C4-2B (cell line): ENCODE results near the gene ACOXL.

Source experiments
- H3K27ac ChIP-seq: fragments of 450-650 bp; 2 replicates; pipeline ENCODE4 v1.5.1; 2017
- CTCF ChIP-seq: fragments of 450-650 bp; conservative IDR thresholded peaks from 2 replicates; pipeline ENCODE4 v1.5.1; 2017; ENCODE audit warnings: mild to moderate bottlenecking
- ZFX ChIP-seq: fragments of 450-650 bp; IDR thresholded peaks from 2 replicates; pipeline ENCODE4 v1.6.1; 2017

The ACOXL gene

GRCh38 chr2:110789706-110790105 is 57.3 kb downstream of the ACOXL start:
- TF ChIP-seq CTCF: no peak
- TF ChIP-seq ZFX: no peak
- H3K27ac ChIP-seq: no peak overlapping the region

- TF ChIP-seq CTCF (no peak), ZFX (no peak)
- no peak overlapping the region for H3K27ac ChIP-seq
Observed at GRCh38 chr2:110790907-110791306, 58.5 kb downstream of the ACOXL start.

- TF ChIP-seq CTCF: no peak
- no peak for TF ChIP-seq ZFX
Observed at GRCh38 chr2:110791435-110791834, 59.1 kb downstream of the ACOXL start.

GRCh38 chr2:110793034-110793433 is 60.7 kb downstream of the ACOXL start:
- no peak for TF ChIP-seq CTCF
- no peak for TF ChIP-seq ZFX
- H3K27ac ChIP-seq: no peak overlapping the region

More at GRCh38 chr2:110791435-110791834, 59.1 kb downstream of the ACOXL start:
- H3K27ac ChIP-seq: no peak overlapping the region

GRCh38 chr2:110794390-110794789 is 62.0 kb downstream of the ACOXL start:
- H3K27ac ChIP-seq: no peak overlapping the region
- TF ChIP-seq CTCF (no peak), ZFX (no peak)

GRCh38 chr2:110794951-110795350 is 62.6 kb downstream of the ACOXL start:
- TF ChIP-seq CTCF (no peak), ZFX (no peak)
- no peak overlapping the region for H3K27ac ChIP-seq

- peak overlapping the region; percentile 68 for H3K27ac ChIP-seq
Observed at GRCh38 chr2:110796716-110797301, 64.4 kb downstream of the ACOXL start.

More at GRCh38 chr2:110796716-110797301, 64.4 kb downstream of the ACOXL start:
- no peak for TF ChIP-seq ZFX
- no peak; the same call in 1 of the 2 replicates for TF ChIP-seq CTCF
